Left lung (tissue), 10 donors: ENCODE results near the gene MALRD1. TPM values are rescaled to one million over a fixed set of nuclear protein-coding genes. Genes with fewer than 3 reads are reported as not detected.

ENCODE experiments used
- ATAC-seq: fragments of 200-7000 bp; cut with Tn5 transposase; one replicate; pipeline ENCODE4 v1.9.1; 2020; ENCODE audit warnings: moderate library complexity
- DNase-seq, 4 donors: peaks; one replicate each; pipeline ENCODE4 v3.0.0-alpha.2; 2013 to 2020
- H3K27ac ChIP-seq, 2 donors: fragments of 200-600 bp; sonication (generic) in 1 of 2; one replicate each; pipeline versions ENCODE4 v1.5.0 to v1.8.0; 2020 to 2021
- H3K27me3 ChIP-seq, 2 donors: fragments of 200-600 bp; sonication (generic) in 1 of 2; one replicate each; pipeline versions ENCODE4 v1.5.0 to v1.8.0; 2020 to 2021
- H3K36me3 ChIP-seq, 2 donors: fragments of 200-600 bp; sonication (generic) in 1 of 2; one replicate each; pipeline versions ENCODE4 v1.5.0 to v1.8.0; 2020 to 2021
- H3K4me1 ChIP-seq, 2 donors: fragments of 200-600 bp; one replicate each; pipeline ENCODE4 v1.8.0; 2021
- H3K4me3 ChIP-seq, 2 donors: fragments of 200-600 bp; sonication (generic) in 1 of 2; one replicate each; pipeline versions ENCODE4 v1.5.0 to v1.8.0; 2020 to 2021; ENCODE audit warnings: mild to moderate bottlenecking in 1 of 2
- H3K9me3 ChIP-seq, 2 donors: fragments of 200-600 bp; sonication (generic) in 1 of 2; one replicate each; pipeline versions ENCODE4 v1.5.0 to v1.8.0; 2020 to 2021
- CTCF ChIP-seq, 2 donors: fragments of 200-600 bp; sonication (generic) in 1 of 2; IDR thresholded peaks; one replicate each; pipeline versions ENCODE4 v1.5.0 to v1.8.0; 2021; ENCODE audit warnings: antibody characterized with exemption in 2 of 2
- intact Hi-C, 2 donors: fragments of 100-400 bp; cut with DNase I; formaldehyde crosslinking; loops; one replicate each; pipeline versions ENCODE4 v1.11.2 to v1.14.2; 2022
- polyA plus RNA-seq, 6 donors: library from polyadenylated mRNA; unstranded; fragments of 120-200 nt; gene quantifications; one replicate each; pipeline ENCODE4 v1.2.1, GENCODE V29; 2013; ENCODE audit not compliant: insufficient read length in 6 of 6
- total RNA-seq, 2 donors: library from RNA; stranded (reverse); fragmentation: NEBNext Ultra II Directional; extraction: Animal tissue kit (Norgen Biotek cat#: 25700); gene quantifications; one replicate each; pipeline ENCODE4 v1.2.1, GENCODE V29; 2021
- donor health status: DM: no; HTN: yes; CAD: no.
- donor health status: DM: no; HTN: no; CAD: no.

Gene MALRD1
- total and polyA plus RNA-seq, 8 donors, result 2.6 to 12.3 (median 6.9) TPM

- intact Hi-C loops, result no loop called here
Measured at GRCh38 chr10:19626156-19626555, 577.6 kb downstream of the MALRD1 start.

GRCh38 chr10:19628767-19629560 lies 580.4 kb downstream of the MALRD1 start:
- no peak for DNase-seq
- Histone ChIP-seq H3K4me3 (no peak overlapping the region), H3K27ac (peak overlapping the region in 1 of 2 donors; percentile 0), H3K27me3 (no peaks in the 10 kb centered on the region), H3K4me1 (no peaks in the 10 kb centered on the region), H3K9me3 (no peaks in the 10 kb centered on the region), H3K36me3 (no peaks in the 10 kb centered on the region)
- TF ChIP-seq CTCF (IDR thresholded peaks at IDR 0.05), result no peak
- intact Hi-C loops, result no loop called here
- ATAC-seq, result peak; percentile 30

More at GRCh38 chr10:19626156-19626555, 577.6 kb downstream of the MALRD1 start:
- H3K36me3 ChIP-seq, result no peaks in the 10 kb centered on the region
- ATAC-seq (no peak), DNase-seq (no peak)
- H3K27ac ChIP-seq, result no peak overlapping the region
- H3K4me1 ChIP-seq, result no peaks in the 10 kb centered on the region
- H3K27me3 ChIP-seq, result no peaks in the 10 kb centered on the region
- H3K4me3 ChIP-seq, result no peak overlapping the region
- no peak for TF ChIP-seq CTCF (IDR thresholded peaks at IDR 0.05)
- H3K9me3 ChIP-seq, result no peaks in the 10 kb centered on the region

- TF ChIP-seq CTCF (IDR thresholded peaks at IDR 0.05), result no peak
- ATAC-seq (peak; percentile 88), DNase-seq (peak; percentile 66 to 88 (median 72))
- no peak overlapping the region for H3K4me3 ChIP-seq
- H3K4me1 ChIP-seq, result no peaks in the 10 kb centered on the region
- no peaks in the 10 kb centered on the region for H3K27me3 ChIP-seq
- intact Hi-C loops, result no loop called here
- H3K9me3 ChIP-seq, result no peaks in the 10 kb centered on the region
- H3K36me3 ChIP-seq, result no peaks in the 10 kb centered on the region
- H3K27ac ChIP-seq, result peak overlapping the region in 1 of 2 donors; percentile 58
Measured at GRCh38 chr10:19629567-19629966, 581.0 kb downstream of the MALRD1 start.

GRCh38 chr10:19634163-19634562 lies 585.6 kb downstream of the MALRD1 start:
- no peaks in the 10 kb centered on the region for H3K9me3 ChIP-seq

More at GRCh38 chr10:19634163-19634562, 585.6 kb downstream of the MALRD1 start:
- peaks cover 0 to 12% of the 10 kb centered on the region in 2 donors for H3K4me1 ChIP-seq
- no peak overlapping the region for H3K4me3 ChIP-seq
- no peak for DNase-seq
- ATAC-seq, result no peak
- H3K36me3 ChIP-seq, result no peaks in the 10 kb centered on the region
- no peaks in the 10 kb centered on the region for H3K27me3 ChIP-seq
- intact Hi-C loops, result no loop called here
- no peak overlapping the region for H3K27ac ChIP-seq
- TF ChIP-seq CTCF (IDR thresholded peaks at IDR 0.05), result no peak
